Liver (tissue), 9 donors: ENCODE data around the gene ZFYVE28. TPM values are rescaled to one million over a fixed set of nuclear protein-coding genes. Genes with fewer than 3 reads are reported as not detected.

Source experiments
- DNase-seq: peaks from one replicate; pipeline ENCODE4 v3.0.0-alpha.2; 2017; ENCODE audit warnings: low spot score
- H3K27ac ChIP-seq, 2 donors: one replicate each; pipeline ENCODE4 v1.7.0; 2013; ENCODE audit warnings: inconsistent platforms in 2 of 2, low read length in 2 of 2, control low read depth in 1 of 2, low read depth in 1 of 2, mild to moderate bottlenecking in 1 of 2
- H3K27me3 ChIP-seq, 4 donors: one replicate each; pipeline versions ENCODE4 v1.6.1 to v1.7.0; 2013; ENCODE audit warnings: low read length in 3 of 4, inconsistent platforms in 1 of 4, mild to moderate bottlenecking in 1 of 4, moderate library complexity in 1 of 4; ENCODE audit not compliant: control insufficient read depth in 4 of 4, insufficient read depth in 4 of 4
- H3K36me3 ChIP-seq, 4 donors: one replicate each; pipeline versions ENCODE4 v1.6.1 to v1.7.0; 2013; ENCODE audit warnings: low read length in 3 of 4, mild to moderate bottlenecking in 3 of 4, low read depth in 1 of 4, moderate library complexity in 1 of 4; ENCODE audit not compliant: control insufficient read depth in 4 of 4, insufficient read depth in 3 of 4
- H3K4me1 ChIP-seq, 4 donors: one replicate each; pipeline versions ENCODE4 v1.6.1 to v1.7.0; 2013; ENCODE audit warnings: low read length in 3 of 4, mild to moderate bottlenecking in 3 of 4, moderate library complexity in 1 of 4; ENCODE audit not compliant: control insufficient read depth in 4 of 4, insufficient read depth in 4 of 4
- H3K4me3 ChIP-seq, 3 donors: one replicate each; pipeline versions ENCODE4 v1.6.1 to v1.7.0; 2013; ENCODE audit warnings: low read length in 3 of 3, control low read depth in 1 of 3, low read depth in 1 of 3, mild to moderate bottlenecking in 1 of 3
- H3K9ac ChIP-seq, 2 donors: one replicate each; pipeline ENCODE4 v1.7.0; 2013; ENCODE audit warnings: low read length in 2 of 2, mild to moderate bottlenecking in 2 of 2, moderate library complexity in 2 of 2, control low read depth in 1 of 2, low read depth in 1 of 2
- H3K9me3 ChIP-seq, 4 donors: one replicate each; pipeline versions ENCODE4 v1.6.1 to v1.7.0; 2013; ENCODE audit warnings: low read length in 3 of 4; ENCODE audit not compliant: control insufficient read depth in 4 of 4
- ATF3 ChIP-seq: IDR thresholded peaks from 2 replicates; pipeline ENCODE4 v1.6.1; 2016; ENCODE audit warnings: antibody characterized with exemption
- EGR1 ChIP-seq, 2 donors: IDR thresholded peaks; 2 replicates each; pipeline ENCODE4 v1.6.1; 2016 to 2018; ENCODE audit warnings: antibody characterized with exemption in 2 of 2, low read depth in 2 of 2
- FOXA1 ChIP-seq: IDR thresholded peaks from 2 replicates; pipeline ENCODE4 v1.6.1; 2016; ENCODE audit warnings: antibody characterized with exemption
- FOXA2 ChIP-seq: IDR thresholded peaks from 2 replicates; pipeline ENCODE4 v1.6.1; 2016; ENCODE audit warnings: antibody characterized with exemption
- GABPA ChIP-seq, 2 donors: IDR thresholded peaks in 1 of 2; conservative IDR thresholded peaks in 1 of 2; 2 replicates each; pipeline ENCODE4 v1.6.1; 2016; ENCODE audit warnings: antibody characterized with exemption in 2 of 2, mild to moderate bottlenecking in 1 of 2, moderate library complexity in 1 of 2
- HNF4A ChIP-seq, 2 donors: conservative IDR thresholded peaks; 2 replicates each; pipeline ENCODE4 v1.6.1; 2016; ENCODE audit warnings: antibody characterized with exemption in 2 of 2, mild to moderate bottlenecking in 2 of 2
- HNF4G ChIP-seq: IDR thresholded peaks from 2 replicates; pipeline ENCODE4 v1.6.1; 2016; ENCODE audit warnings: antibody characterized with exemption
- JUND ChIP-seq, 2 donors: IDR thresholded peaks; 2 replicates each; pipeline ENCODE4 v1.6.1; 2016; ENCODE audit warnings: antibody characterized with exemption in 2 of 2
- MAX ChIP-seq: IDR thresholded peaks from 2 replicates; pipeline ENCODE4 v1.6.1; 2016; ENCODE audit warnings: antibody characterized with exemption
- NR2F2 ChIP-seq: IDR thresholded peaks from 2 replicates; pipeline ENCODE4 v1.6.1; 2016; ENCODE audit warnings: antibody characterized with exemption
- RAD21 ChIP-seq, 2 donors: IDR thresholded peaks; 2 replicates each; pipeline ENCODE4 v1.6.1; 2016; ENCODE audit warnings: antibody characterized with exemption in 2 of 2, mild to moderate bottlenecking in 2 of 2
- REST ChIP-seq: IDR thresholded peaks from 2 replicates; pipeline ENCODE4 v1.6.1; 2016; ENCODE audit warnings: antibody characterized with exemption, mild to moderate bottlenecking
- RXRA ChIP-seq, 2 donors: IDR thresholded peaks; 2 replicates each; pipeline ENCODE4 v1.6.1; 2017 to 2018; ENCODE audit warnings: antibody characterized with exemption in 2 of 2, mild to moderate bottlenecking in 1 of 2
- SP1 ChIP-seq: IDR thresholded peaks from 2 replicates; pipeline ENCODE4 v1.6.1; 2018; ENCODE audit warnings: antibody characterized with exemption, mild to moderate bottlenecking
- TAF1 ChIP-seq: conservative IDR thresholded peaks from 2 replicates; pipeline ENCODE4 v1.6.1; 2016; ENCODE audit warnings: antibody characterized with exemption, mild to moderate bottlenecking
- YY1 ChIP-seq: IDR thresholded peaks from 2 replicates; pipeline ENCODE4 v1.6.1; 2016; ENCODE audit warnings: antibody characterized with exemption, mild to moderate bottlenecking
- WGBS: extraction: QIAGEN DNeasy Blood & Tissue Kit; methylation state at CpG from one replicate; pipeline ENCODE4 v1.1.7; 2013; 5-methylcytosine and 5-hydroxymethylcytosine counted together
- polyA plus RNA-seq, 2 donors: library from polyadenylated mRNA; stranded (reverse) in 1 of 2; unstranded in 1 of 2; fragments of 200-250 nt in 1 of 2; fragments of >200 nt in 1 of 2; fragmentation: Nextera tagmentation in 1 of 2; extraction: Ambion mirVana in 1 of 2; gene quantifications; one replicate each; pipeline versions ENCODE4 v1.2.1 to v1.2.3, GENCODE V29; 2013 to 2015
- total RNA-seq, 2 donors: library from RNA; depleted of rRNA; stranded (reverse); fragments of >200 nt; gene quantifications; one replicate each; pipeline ENCODE4 v1.2.3, GENCODE V29; 2014
- TF ChIP-seq, protein P1 (sequence below): fragments of 150-350 bp; IDR thresholded peaks from 2 replicates; pipeline ENCODE4 v1.5.1; 2017; ENCODE audit warnings: improper control_type of control experiment, low read depth, low read length; ENCODE audit not compliant: missing input control
- TF ChIP-seq, protein P2 (sequence below): IDR thresholded peaks from 2 replicates; pipeline ENCODE4 v1.6.1; 2016; ENCODE audit warnings: antibody characterized with exemption
- donor health status: healthy.
- donor health status: healthy.
- donor health status: healthy.
- donor health status: healthy.
- donor health status: healthy.

The ZFYVE28 gene
- total and polyA plus RNA-seq, 4 donors: 2.0 to 6.1 (median 2.7) TPM

DNA sequence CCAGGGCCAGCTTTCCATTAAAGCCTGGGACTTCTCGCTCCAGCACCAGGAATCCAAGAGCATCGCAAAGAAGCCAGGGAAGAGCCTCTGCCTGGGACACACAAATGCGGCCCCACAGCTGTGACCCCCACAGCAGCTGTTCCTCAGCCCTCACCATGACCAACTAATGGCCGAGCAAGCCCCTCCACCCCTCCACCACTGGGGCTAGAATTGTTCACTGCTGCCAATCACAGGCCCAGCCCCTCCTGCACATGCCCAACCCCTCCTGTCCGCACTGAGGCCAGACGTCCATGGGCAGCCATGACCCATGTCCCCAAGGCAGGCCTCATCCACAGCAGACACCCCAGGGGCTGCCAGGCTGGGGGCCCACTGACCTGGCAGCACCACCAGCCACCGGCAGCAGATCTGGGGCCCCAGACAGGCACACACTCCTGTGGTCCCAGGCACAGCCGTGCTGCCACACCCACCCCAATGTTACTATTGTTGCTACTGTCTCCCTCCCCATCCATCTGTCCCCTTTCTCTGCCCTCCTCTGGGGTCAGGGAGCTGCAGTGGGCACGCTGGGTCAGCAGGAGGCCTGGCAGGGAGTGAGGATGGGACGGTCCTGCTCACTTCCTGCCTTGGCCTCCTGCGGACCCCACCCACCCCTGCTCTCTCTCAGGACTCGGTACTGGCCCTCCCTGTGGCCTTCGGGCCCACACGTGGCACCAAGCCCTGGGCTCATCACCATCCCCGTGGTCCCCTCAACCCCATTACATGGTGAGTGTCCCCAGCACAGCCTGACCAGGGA lies 56.0 kb downstream of the ZFYVE28 start:
- no peaks in the 10 kb centered on the region for H3K36me3 ChIP-seq
- H3K27me3 ChIP-seq: no peaks in the 10 kb centered on the region
- H3K27ac ChIP-seq: peak overlapping the region; percentile 46 to 74
- TF ChIP-seq RXRA (IDR thresholded peaks at IDR 0.05) (no peak), RAD21 (IDR thresholded peaks at IDR 0.05) (no peak), NR2F2 (no peak), FOXA2 (no peak), JUND (IDR thresholded peaks at IDR 0.05) (no peak), REST (no peak), ATF3 (no peak), MAX (no peak), FOXA1 (no peak), SP1 (no peak), YY1 (no peak), TAF1 (no peak), EGR1 (IDR thresholded peaks at IDR 0.05; ENCODE audit: low read depth in 2 of 2) (no peak), GABPA (IDR thresholded peaks at IDR 0.05 in 1 of 2, conservative IDR thresholded peaks at IDR 0.05 in 1 of 2) (no peak), HNF4A (conservative IDR thresholded peaks at IDR 0.05) (no peak), HNF4G (no peak)
- TF ChIP-seq, protein P1, sequence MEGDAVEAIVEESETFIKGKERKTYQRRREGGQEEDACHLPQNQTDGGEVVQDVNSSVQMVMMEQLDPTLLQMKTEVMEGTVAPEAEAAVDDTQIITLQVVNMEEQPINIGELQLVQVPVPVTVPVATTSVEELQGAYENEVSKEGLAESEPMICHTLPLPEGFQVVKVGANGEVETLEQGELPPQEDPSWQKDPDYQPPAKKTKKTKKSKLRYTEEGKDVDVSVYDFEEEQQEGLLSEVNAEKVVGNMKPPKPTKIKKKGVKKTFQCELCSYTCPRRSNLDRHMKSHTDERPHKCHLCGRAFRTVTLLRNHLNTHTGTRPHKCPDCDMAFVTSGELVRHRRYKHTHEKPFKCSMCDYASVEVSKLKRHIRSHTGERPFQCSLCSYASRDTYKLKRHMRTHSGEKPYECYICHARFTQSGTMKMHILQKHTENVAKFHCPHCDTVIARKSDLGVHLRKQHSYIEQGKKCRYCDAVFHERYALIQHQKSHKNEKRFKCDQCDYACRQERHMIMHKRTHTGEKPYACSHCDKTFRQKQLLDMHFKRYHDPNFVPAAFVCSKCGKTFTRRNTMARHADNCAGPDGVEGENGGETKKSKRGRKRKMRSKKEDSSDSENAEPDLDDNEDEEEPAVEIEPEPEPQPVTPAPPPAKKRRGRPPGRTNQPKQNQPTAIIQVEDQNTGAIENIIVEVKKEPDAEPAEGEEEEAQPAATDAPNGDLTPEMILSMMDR: no peak
- TF ChIP-seq, protein P2, sequence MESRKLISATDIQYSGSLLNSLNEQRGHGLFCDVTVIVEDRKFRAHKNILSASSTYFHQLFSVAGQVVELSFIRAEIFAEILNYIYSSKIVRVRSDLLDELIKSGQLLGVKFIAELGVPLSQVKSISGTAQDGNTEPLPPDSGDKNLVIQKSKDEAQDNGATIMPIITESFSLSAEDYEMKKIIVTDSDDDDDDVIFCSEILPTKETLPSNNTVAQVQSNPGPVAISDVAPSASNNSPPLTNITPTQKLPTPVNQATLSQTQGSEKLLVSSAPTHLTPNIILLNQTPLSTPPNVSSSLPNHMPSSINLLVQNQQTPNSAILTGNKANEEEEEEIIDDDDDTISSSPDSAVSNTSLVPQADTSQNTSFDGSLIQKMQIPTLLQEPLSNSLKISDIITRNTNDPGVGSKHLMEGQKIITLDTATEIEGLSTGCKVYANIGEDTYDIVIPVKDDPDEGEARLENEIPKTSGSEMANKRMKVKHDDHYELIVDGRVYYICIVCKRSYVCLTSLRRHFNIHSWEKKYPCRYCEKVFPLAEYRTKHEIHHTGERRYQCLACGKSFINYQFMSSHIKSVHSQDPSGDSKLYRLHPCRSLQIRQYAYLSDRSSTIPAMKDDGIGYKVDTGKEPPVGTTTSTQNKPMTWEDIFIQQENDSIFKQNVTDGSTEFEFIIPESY: no peak
- no peaks in the 10 kb centered on the region for H3K9me3 ChIP-seq
- H3K4me1 ChIP-seq: peaks cover 14 to 26% (median 20%) of the 10 kb centered on the region in 4 donors
- DNase-seq: no peak
- WGBS: 89% methylated on average over 15 of the region's 15 CpGs
- no peak overlapping the region for H3K9ac ChIP-seq
- no peak overlapping the region for H3K4me3 ChIP-seq
